ENCODE results near the gene CLUH.
"Not testable (repeated sequence)": the region's sequence is repeated elsewhere in the genome, so short reads cannot be mapped to it uniquely, and the experiment has no call there.

CLUH gene

GRCh38 chr17:2672026-2672425 is 39.5 kb downstream of the CLUH start:
- TF ChIP-seq CTCF (conservative IDR thresholded peaks at IDR 0.05): no peak
- H3K27ac ChIP-seq: no peak overlapping the region

- not testable (repeated sequence) for H3K27ac ChIP-seq
These were observed 51.2 kb downstream of the CLUH start for GRCh38 chr17:2660410-2660809.

GRCh38 chr17:2659337-2659736 is 52.2 kb downstream of the CLUH start:
- not testable (repeated sequence) for H3K27ac ChIP-seq

- H3K27ac ChIP-seq: no peak overlapping the region
- TF ChIP-seq CTCF (conservative IDR thresholded peaks at IDR 0.05): no peak
These were observed 55.3 kb downstream of the CLUH start for GRCh38 chr17:2656283-2656682.

- no peak overlapping the region for H3K27ac ChIP-seq
These were observed 56.0 kb downstream of the CLUH start for GRCh38 chr17:2655546-2655945.

GRCh38 chr17:2652911-2653310 is 58.7 kb downstream of the CLUH start:
- H3K27ac ChIP-seq: not testable (repeated sequence)

More at GRCh38 chr17:2655546-2655945, 56.0 kb downstream of the CLUH start:
- no peak for TF ChIP-seq CTCF (conservative IDR thresholded peaks at IDR 0.05)

- no peak overlapping the region for H3K27ac ChIP-seq
- TF ChIP-seq CTCF (conservative IDR thresholded peaks at IDR 0.05): no peak
These were observed 62.4 kb downstream of the CLUH start for GRCh38 chr17:2649191-2649590.

- H3K27ac ChIP-seq: no peak overlapping the region
- no peak for TF ChIP-seq CTCF (conservative IDR thresholded peaks at IDR 0.05)
These were observed 63.6 kb downstream of the CLUH start for GRCh38 chr17:2647957-2648356.

GRCh38 chr17:2644971-2645370 is 66.6 kb downstream of the CLUH start:
- no peak overlapping the region for H3K27ac ChIP-seq
- TF ChIP-seq CTCF (conservative IDR thresholded peaks at IDR 0.05): no peak

All from VCaP (cell line).